OCI-LY1 (cell line): Measurements from ENCODE around the gene ZC2HC1B.

Experiments
- H2AFZ ChIP-seq: fragments of 200-600 bp; sonication (generic), shearing (Covaris generic); 2 replicates; pipeline ENCODE4 v1.6.0; 2014; ENCODE audit warnings: antibody characterized with exemption, mild to moderate bottlenecking, low read length
- H3F3A ChIP-seq: fragments of 200-600 bp; sonication (generic), shearing (Covaris generic); 2 replicates; pipeline ENCODE4 v1.6.0; 2014; ENCODE audit warnings: mild to moderate bottlenecking, antibody characterized with exemption, low read length, moderate library complexity; ENCODE audit not compliant: insufficient read depth
- H3K27ac ChIP-seq: fragments of 200-600 bp; sonication (generic); 2 replicates; pipeline ENCODE4 v1.5.1; 2014; ENCODE audit warnings: low read length, mixed run types, mild to moderate bottlenecking, low read depth; ENCODE audit not compliant: poor library complexity, severe bottlenecking
- H3K27me3 ChIP-seq: fragments of 200-600 bp; sonication (generic); 2 replicates; pipeline ENCODE4 v1.6.0; 2014; ENCODE audit warnings: antibody characterized with exemption, mild to moderate bottlenecking, low read length, moderate library complexity; ENCODE audit not compliant: insufficient read depth
- H3K36me3 ChIP-seq: fragments of 200-600 bp; sonication (generic); 2 replicates; pipeline ENCODE4 v1.6.1; 2014; ENCODE audit warnings: mild to moderate bottlenecking, antibody characterized with exemption, low read length, moderate library complexity, mixed read lengths; ENCODE audit not compliant: insufficient read depth
- H3K4me1 ChIP-seq: fragments of 200-600 bp; sonication (generic); 2 replicates; pipeline ENCODE4 v1.5.1; 2014; ENCODE audit warnings: mild to moderate bottlenecking, low read length, moderate library complexity; ENCODE audit not compliant: insufficient read depth, severe bottlenecking
- H3K4me2 ChIP-seq: fragments of 200-600 bp; sonication (generic), shearing (Covaris generic); 2 replicates; pipeline ENCODE4 v1.6.1; 2014; ENCODE audit warnings: low read length
- H3K4me3 ChIP-seq: fragments of 200-600 bp; sonication (generic); 2 replicates; pipeline ENCODE4 v1.5.1; 2014; ENCODE audit warnings: low read length, low read depth, mild to moderate bottlenecking, mixed read lengths; ENCODE audit not compliant: poor library complexity, severe bottlenecking
- H3K79me2 ChIP-seq: fragments of 200-600 bp; shearing (Covaris generic); 2 replicates; pipeline ENCODE4 v1.6.1; 2016; ENCODE audit warnings: mixed run types, low read length, mixed read lengths; ENCODE audit not compliant: insufficient read depth
- H3K9ac ChIP-seq: fragments of 200-600 bp; sonication (generic), shearing (Covaris generic); 2 replicates; pipeline ENCODE4 v1.6.1; 2014; ENCODE audit warnings: mild to moderate bottlenecking, low read length, mixed read lengths
- H3K9me2 ChIP-seq: fragments of 200-600 bp; sonication (generic), shearing (Covaris generic); 2 replicates; pipeline ENCODE4 v1.6.1; 2014; ENCODE audit warnings: low read depth, mild to moderate bottlenecking, low read length, mixed read lengths
- H3K9me3 ChIP-seq: fragments of 200-600 bp; shearing (Covaris generic); 2 replicates; pipeline ENCODE4 v1.6.1; 2014; ENCODE audit warnings: low read length, mixed read lengths
- H4K20me1 ChIP-seq: fragments of 200-600 bp; sonication (generic), shearing (Covaris generic); 2 replicates; pipeline ENCODE4 v1.6.0; 2016; ENCODE audit warnings: mild to moderate bottlenecking, low read length; ENCODE audit not compliant: insufficient read depth
- EZH2 ChIP-seq: fragments of 200-600 bp; sonication (generic), shearing (Covaris generic); IDR thresholded peaks from 2 replicates; pipeline ENCODE4 v1.8.0; 2017; ENCODE audit warnings: borderline replicate concordance, mixed run types, mild to moderate bottlenecking, antibody characterized with exemption, low read length, moderate library complexity, mixed read lengths
- TF ChIP-seq, protein P1 (sequence below): fragments of 200-600 bp; sonication (generic), shearing (Covaris generic); IDR thresholded peaks from 2 replicates; pipeline ENCODE4 v1.5.1; 2017; ENCODE audit warnings: mild to moderate bottlenecking, antibody characterized with exemption, low read length, moderate library complexity, mixed read lengths

ZC2HC1B gene

GRCh38 chr6:143822584-143823024 lies 41.7 kb upstream of the ZC2HC1B start:
- Histone ChIP-seq H3K4me2 (no peak overlapping the region), H3F3A (no peaks in the 10 kb centered on the region), H3K27ac (no peak overlapping the region), H3K9ac (no peak overlapping the region), H3K27me3 (no peaks in the 10 kb centered on the region), H4K20me1 (no peaks in the 10 kb centered on the region), H3K4me1 (no peaks in the 10 kb centered on the region), H2AFZ (no peak overlapping the region), H3K9me2 (no peaks in the 10 kb centered on the region), H3K4me3 (no peak overlapping the region), H3K79me2 (no peaks in the 10 kb centered on the region), H3K36me3 (no peaks in the 10 kb centered on the region), H3K9me3 (no peaks in the 10 kb centered on the region)
- TF ChIP-seq, protein P1, sequence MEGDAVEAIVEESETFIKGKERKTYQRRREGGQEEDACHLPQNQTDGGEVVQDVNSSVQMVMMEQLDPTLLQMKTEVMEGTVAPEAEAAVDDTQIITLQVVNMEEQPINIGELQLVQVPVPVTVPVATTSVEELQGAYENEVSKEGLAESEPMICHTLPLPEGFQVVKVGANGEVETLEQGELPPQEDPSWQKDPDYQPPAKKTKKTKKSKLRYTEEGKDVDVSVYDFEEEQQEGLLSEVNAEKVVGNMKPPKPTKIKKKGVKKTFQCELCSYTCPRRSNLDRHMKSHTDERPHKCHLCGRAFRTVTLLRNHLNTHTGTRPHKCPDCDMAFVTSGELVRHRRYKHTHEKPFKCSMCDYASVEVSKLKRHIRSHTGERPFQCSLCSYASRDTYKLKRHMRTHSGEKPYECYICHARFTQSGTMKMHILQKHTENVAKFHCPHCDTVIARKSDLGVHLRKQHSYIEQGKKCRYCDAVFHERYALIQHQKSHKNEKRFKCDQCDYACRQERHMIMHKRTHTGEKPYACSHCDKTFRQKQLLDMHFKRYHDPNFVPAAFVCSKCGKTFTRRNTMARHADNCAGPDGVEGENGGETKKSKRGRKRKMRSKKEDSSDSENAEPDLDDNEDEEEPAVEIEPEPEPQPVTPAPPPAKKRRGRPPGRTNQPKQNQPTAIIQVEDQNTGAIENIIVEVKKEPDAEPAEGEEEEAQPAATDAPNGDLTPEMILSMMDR = no peak
- no peak for TF ChIP-seq EZH2

- no peak overlapping the region for H3K4me2 ChIP-seq
- H3K4me1 ChIP-seq = no peaks in the 10 kb centered on the region
- no peaks in the 10 kb centered on the region for H3K9me2 ChIP-seq
- no peak overlapping the region for H3K27ac ChIP-seq
- H3F3A ChIP-seq = no peaks in the 10 kb centered on the region
- H3K79me2 ChIP-seq = no peaks in the 10 kb centered on the region
- H3K36me3 ChIP-seq = no peaks in the 10 kb centered on the region
- H3K4me3 ChIP-seq = no peak overlapping the region
- no peaks in the 10 kb centered on the region for H3K27me3 ChIP-seq
- H3K9me3 ChIP-seq = no peaks in the 10 kb centered on the region
- no peak overlapping the region for H3K9ac ChIP-seq
- no peak overlapping the region for H2AFZ ChIP-seq
- H4K20me1 ChIP-seq = no peaks in the 10 kb centered on the region
- TF ChIP-seq, protein P1 = no peak
- no peak for TF ChIP-seq EZH2
Measured at GRCh38 chr6:143823548-143823947, 40.7 kb upstream of the ZC2HC1B start.

DNA sequence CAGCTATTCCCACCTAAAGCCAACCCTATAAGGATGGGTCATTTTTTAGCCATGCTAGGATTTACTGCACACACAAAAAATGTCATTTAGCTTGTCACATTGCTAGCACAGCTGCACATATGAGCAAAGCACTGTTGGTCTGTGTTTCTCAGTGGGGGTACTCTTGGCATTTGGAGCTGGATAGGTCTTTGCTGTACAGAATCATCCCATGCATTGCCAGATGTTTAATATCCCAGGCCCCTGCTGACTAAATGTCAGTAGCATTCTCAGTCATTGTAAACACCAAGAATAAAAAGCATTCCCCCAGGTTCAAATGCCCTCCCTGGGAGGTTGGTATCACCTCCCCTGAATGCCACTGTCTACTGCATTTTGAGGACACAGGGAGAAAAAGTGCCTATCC lies 35.7 kb upstream of the ZC2HC1B start:
- no peaks in the 10 kb centered on the region for H3K9me3 ChIP-seq
- H3F3A ChIP-seq = no peaks in the 10 kb centered on the region
- no peaks in the 10 kb centered on the region for H4K20me1 ChIP-seq
- no peak overlapping the region for H3K27ac ChIP-seq
- H3K9ac ChIP-seq = no peak overlapping the region
- H3K4me2 ChIP-seq = no peak overlapping the region
- no peak overlapping the region for H3K4me3 ChIP-seq
- H3K4me1 ChIP-seq = no peaks in the 10 kb centered on the region
- H3K27me3 ChIP-seq = no peaks in the 10 kb centered on the region
- H3K79me2 ChIP-seq = no peaks in the 10 kb centered on the region
- no peaks in the 10 kb centered on the region for H3K36me3 ChIP-seq
- H2AFZ ChIP-seq = no peak overlapping the region
- no peaks in the 10 kb centered on the region for H3K9me2 ChIP-seq
- no peak for TF ChIP-seq EZH2
- TF ChIP-seq, protein P1 = no peak
